GM19351 (cell line): ENCODE measurements around the gene ZNF606.

Experiments used
- ATAC-seq: cut with Tn5 transposase; IDR thresholded peaks from one replicate; pipeline ENCODE4 v1.9.1; 2021; ENCODE audit warnings: mild to moderate bottlenecking, moderate library complexity; ENCODE audit not compliant: unreplicated experiment

The ZNF606 gene

GRCh38 chr19:58002384-58003173 lies at the start of gene ZNF606:
Gene ZNF606 (minus strand): TSS chr19:58002820. CDS start chr19:58001319, 1,501 bp downstream.
- ATAC-seq: peak; percentile 97

- no peak for ATAC-seq
Measured at GRCh38 chr19:58052256-58052655, 49.6 kb upstream of the ZNF606 start.

DNA sequence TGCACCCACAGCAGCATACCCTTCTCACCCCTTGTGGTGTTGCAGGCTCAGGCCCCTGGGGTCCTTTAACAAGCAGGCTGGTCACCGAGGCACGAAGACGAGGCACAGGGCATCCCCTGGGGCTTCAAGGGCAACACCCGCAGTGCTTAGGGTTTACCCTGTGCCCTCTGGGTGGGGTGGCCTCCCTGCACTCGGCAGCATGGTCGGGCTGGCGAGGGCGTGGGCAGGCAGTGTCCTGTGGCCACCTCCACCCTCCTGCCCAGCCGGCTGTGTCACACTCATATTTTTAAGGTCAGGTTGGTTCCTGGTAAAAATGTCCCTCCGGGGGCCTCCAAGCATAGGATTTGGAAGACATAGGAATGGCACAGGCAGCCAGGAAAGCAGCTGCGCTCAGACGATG lies 45.1 kb upstream of the ZNF606 start:
- no peak for ATAC-seq

DNA sequence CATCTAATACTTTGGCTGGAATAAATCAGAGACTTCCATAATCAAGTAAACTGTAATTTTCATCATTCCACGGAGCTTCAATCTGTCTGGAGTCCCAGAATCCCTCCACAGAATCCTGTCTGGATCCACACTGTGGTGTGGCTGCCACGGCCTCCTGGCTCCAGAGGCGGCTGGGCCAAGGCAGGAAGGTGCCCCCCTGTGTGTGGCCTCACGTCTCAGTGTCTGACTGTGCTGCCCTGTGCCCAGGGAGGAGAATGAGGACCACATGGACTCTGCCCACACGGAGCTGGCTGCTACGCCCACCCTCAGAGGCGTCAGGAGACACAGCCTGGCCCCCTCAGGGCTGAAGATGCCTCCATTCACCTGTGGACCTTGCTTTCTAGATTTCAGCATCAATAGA lies 44.2 kb upstream of the ZNF606 start:
- no peak for ATAC-seq

DNA sequence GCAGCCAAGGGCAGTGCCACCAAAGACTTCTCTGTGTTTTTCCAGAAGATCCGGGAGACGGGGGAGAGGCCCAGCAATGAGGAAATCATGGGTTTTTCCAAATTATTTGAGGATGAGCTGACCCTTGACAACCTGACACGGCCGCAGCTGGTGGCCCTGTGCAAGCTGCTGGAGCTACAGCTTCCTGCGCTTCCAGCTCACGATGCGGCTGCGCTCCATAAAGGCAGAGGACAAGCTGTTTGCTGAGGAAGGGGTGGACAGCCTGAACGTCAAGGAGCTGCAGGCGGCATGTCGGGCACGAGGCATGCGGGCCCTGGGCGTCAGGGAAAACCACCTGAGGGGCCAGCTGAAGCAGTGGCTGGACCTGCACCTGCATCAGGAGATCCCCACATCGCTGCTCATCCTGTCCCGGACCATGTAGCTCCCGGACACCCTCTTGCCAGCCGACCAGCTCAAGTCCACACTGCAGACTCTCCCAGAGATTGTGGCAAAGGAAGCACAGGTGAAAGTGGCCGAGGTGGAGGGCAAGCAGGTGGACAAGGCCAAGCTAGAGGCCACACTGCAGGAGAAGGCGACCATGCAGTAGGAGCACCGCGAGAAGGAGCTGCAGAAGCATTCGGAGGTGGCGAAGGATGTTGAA lies 42.9 kb upstream of the ZNF606 start:
- no peak for ATAC-seq

DNA sequence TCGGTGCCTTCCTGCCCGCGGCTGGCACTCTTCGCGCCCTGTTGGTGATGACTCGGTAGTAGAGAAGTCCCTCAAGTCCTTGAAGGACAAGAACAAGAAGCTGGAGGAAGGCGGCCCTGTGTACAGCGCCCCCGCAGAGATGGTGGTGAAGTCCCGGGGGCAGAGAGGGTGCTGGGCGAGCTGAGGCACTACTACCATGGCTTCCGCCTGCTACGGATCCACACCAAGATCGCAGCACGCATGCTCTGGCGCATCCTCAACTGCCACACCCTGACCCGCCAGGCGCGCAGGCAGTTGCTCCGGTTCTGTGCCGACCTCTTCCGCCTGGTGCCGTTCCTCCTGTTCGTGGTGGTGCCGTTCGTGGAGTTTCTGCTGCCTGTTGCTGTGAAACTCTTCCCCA lies 42.3 kb upstream of the ZNF606 start:
- ATAC-seq: no peak

GRCh38 chr19:58044391-58044790 lies 41.8 kb upstream of the ZNF606 start:
- no peak for ATAC-seq

GRCh38 chr19:58042495-58043340 lies 40.1 kb upstream of the ZNF606 start:
- no peak for ATAC-seq

DNA sequence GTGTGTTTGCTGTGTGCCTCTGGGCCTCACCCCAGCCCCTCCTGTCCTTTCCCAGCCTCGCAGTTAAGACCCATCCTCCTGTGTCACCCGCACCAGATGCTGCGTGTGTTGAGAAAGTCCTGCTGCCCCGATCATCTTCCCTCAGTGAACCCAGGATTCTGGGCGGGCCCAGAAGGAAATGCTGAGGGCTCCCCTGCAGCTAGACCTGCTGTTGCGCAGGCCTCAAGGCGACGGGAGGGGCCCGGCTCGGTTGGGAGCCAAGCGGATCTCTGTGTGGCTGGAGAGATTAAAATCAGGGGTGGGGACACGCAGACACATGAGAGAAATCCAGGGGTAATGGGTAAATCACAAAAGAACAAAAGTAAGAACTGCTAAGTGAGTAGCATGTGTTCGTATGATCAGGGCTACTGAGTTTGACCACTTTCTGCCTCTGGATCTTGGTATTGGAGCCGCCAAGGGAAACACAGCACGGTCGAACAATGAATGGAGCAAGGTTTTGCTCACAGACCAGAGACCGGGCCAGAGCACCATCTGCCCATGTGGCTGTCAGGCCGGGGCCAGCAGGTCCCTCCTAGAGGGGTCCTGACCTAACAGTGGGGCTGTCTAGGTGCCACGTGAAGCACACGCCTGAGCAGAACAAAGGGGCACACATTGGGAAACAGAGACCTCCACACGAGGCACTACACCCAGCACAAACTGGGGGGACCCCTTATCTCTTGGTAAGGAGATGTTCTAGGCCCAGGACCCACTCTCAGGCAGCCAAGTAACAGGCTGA lies 38.3 kb upstream of the ZNF606 start:
- no peak for ATAC-seq

- ATAC-seq: no peak
Measured at GRCh38 chr19:58038688-58039204, 36.1 kb upstream of the ZNF606 start.

- no peak for ATAC-seq
Measured at GRCh38 chr19:58037927-58038687, 35.5 kb upstream of the ZNF606 start.

GRCh38 chr19:58035863-58036262 lies 33.2 kb upstream of the ZNF606 start:
- no peak for ATAC-seq

GRCh38 chr19:58034477-58034793 lies 31.8 kb upstream of the ZNF606 start:
- no peak for ATAC-seq

DNA sequence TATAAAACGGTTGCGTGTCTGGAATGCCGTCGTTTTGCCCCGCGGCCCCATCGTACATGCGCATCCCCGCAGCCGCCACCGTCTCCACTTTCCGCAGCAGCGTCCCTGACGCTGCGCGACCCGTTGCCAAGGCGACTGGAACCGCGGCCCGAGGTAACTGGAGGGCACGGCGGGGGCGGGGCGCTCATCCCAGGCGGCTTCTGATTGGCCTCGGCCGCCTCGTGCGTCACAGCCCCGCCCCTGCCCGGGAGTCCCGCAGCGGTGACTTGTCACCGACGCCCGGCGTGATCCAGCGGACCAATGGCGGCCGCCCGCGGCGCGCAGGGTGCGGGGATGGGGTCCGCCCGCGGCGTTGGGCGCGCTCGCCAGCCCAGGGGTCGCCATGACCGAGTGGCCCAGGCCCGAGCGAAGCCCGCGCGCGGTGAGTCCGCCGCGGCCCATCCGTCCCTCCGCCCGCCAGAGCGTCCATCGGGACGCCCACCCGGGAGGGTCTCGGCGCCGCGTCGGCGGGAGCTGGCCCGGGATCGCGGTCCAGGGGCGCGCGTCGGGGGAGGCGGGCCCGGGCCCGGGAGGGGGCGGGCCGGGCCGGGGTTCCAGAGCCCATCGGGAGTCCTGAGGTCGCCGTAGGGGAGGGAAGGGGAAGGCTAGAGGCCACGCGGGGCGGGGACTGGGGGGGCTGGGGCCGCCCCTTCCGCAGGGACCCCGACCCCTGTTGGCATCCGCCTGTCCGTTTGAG lies 31.3 kb upstream of the ZNF606 start, which contains the start of gene ZSCAN1:
Gene ZSCAN1 (plus strand): TSS at position 285 of the 736 bp plus-strand sequence. CDS start 3,812 bp downstream, outside the sequence.
- ATAC-seq: no peak

DNA sequence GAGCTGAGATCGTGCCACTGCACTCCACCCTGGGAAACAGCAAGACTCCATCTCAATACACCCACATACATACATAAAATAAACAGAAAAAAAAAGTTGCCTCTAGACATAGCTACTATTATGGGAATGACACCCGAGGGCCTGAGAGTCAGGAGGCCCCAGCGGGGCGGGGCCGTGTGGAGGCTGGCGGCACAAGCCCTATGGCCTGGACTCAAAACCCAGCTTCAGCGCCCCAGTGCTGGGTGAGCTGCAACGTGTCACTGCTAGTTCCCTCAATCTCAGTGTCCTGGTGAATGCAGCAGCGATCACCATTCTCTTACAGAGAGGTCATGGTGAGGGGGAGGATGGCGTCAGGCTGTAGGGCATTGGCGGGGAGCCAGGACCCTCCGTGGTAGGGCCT lies 22.0 kb upstream of the ZNF606 start:
- no peak for ATAC-seq

GRCh38 chr19:58022283-58022660 lies 19.7 kb upstream of the ZNF606 start:
- ATAC-seq: no peak

DNA sequence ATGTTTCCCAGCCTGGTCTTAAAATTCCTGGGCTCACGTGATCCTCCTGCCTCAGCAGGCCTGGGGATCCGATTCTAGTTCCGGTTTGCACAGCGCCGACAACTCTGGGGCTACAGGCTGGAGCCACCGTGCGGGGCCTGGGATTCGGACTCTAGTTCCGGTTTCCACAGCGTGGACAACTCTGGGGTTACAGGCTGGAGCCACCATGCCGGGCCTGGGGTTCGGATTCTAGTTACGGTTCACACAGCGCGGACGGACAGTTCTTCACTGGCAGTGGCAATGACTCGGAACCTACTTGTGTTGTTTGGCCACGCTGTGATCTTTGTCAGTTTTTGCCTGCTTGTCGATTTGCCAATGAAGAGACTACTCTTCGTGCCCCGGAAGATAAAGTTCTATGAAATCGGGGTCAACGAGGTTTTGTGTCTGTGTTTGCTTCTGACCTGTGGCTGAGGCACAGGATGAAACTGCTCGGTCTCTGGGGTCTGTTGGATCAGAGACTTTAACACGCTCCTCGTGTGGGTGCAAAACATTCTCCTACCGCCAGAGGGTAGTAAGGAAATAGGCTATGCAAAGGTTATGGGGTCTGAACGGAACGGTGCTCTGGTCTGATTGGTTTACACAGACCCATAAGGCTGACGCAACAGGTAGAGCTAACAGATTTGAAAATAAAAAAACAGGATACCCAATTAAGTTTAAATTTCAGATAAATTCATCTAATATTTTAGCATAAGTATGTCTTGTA lies 19.1 kb upstream of the ZNF606 start:
- no peak for ATAC-seq

DNA sequence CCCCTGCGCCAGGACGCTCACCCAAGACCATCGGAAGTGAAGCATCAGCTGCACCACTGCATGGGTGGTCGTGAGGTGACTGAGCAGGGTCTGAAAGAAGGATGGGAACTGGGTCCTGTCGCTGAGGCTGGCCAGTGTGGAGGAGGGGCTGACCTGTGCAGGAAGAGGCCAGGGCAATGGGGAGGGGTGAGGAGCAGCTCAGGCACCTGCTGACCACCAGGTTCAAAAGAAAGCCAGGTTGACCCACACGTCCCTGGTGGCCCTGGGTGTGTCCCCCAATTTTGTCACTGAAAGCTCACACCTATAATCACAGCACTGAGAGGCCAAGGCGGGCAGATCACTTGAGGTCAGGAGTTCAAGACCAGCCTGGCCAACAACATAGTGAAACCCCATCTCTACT lies 17.5 kb upstream of the ZNF606 start:
- ATAC-seq: no peak

GRCh38 chr19:58014141-58014540 lies 11.5 kb upstream of the ZNF606 start:
- ATAC-seq: no peak
